T-helper 2 cell treated with Interferon-gamma antibody and Interleukin-4, amounts not matched to agents 5 μg/mL and 100 μg/mL, for 36 hours (primary cell): Measurements from ENCODE around the gene NECTIN4.
"Not testable (repeated sequence)": the region's sequence is repeated elsewhere in the genome, so short reads cannot be mapped to it uniquely, and the experiment has no call there.

Source experiments
- DNase-seq: peaks from one replicate; pipeline ENCODE4 v3.0.0; 2021; ENCODE audit warnings: low spot score
- H3K27ac Mint-ChIP-seq: one replicate; pipeline ENCODE4 v1.8.0; 2021; ENCODE audit warnings: mild to moderate bottlenecking, mixed read lengths
- H3K27me3 Mint-ChIP-seq: one replicate; pipeline ENCODE4 v1.8.0; 2021; ENCODE audit warnings: low read depth, mixed read lengths
- H3K36me3 Mint-ChIP-seq: one replicate; pipeline ENCODE4 v1.8.0; 2021; ENCODE audit warnings: low read depth, mixed read lengths
- H3K4me1 Mint-ChIP-seq: one replicate; pipeline ENCODE4 v1.8.0; 2021; ENCODE audit warnings: low read depth, mixed read lengths
- H3K4me3 Mint-ChIP-seq: one replicate; pipeline ENCODE4 v1.8.0; 2022; ENCODE audit warnings: mild to moderate bottlenecking, moderate library complexity, mixed read lengths
- H3K9me3 Mint-ChIP-seq: one replicate; pipeline ENCODE4 v1.8.0; 2021; ENCODE audit warnings: mixed read lengths

The NECTIN4 gene

GRCh38 chr1:161119092-161119903, 29.9 kb upstream of the NECTIN4 start:
- DNase-seq: peak; percentile 70
- Mint-ChIP-seq H3K4me1 (peaks cover 37% of the 10 kb centered on the region), H3K27me3 (no peaks in the 10 kb centered on the region), H3K36me3 (peaks cover 38% of the 10 kb centered on the region), H3K27ac (peak overlapping the region; percentile 95), H3K9me3 (no peaks in the 10 kb centered on the region), H3K4me3 (peak overlapping the region; percentile 95)

- peaks cover 50% of the 10 kb centered on the region for H3K4me1 Mint-ChIP-seq
- no peaks in the 10 kb centered on the region for H3K27me3 Mint-ChIP-seq
- peak; percentile 89 for DNase-seq
- no peaks in the 10 kb centered on the region for H3K9me3 Mint-ChIP-seq
- peaks cover 46% of the 10 kb centered on the region for H3K36me3 Mint-ChIP-seq
- peak within 1 kb of the TSS; percentile 95 for H3K4me3 Mint-ChIP-seq
- H3K27ac Mint-ChIP-seq: peak within 1 kb of the TSS; percentile 95
These were observed 28.6 kb upstream of the NECTIN4 start, which contains the start of the genes NIT1 and PFDN2 for GRCh38 chr1:161117759-161118581. TSS of gene NIT1 (plus strand) at chr1:161118105. CDS start at chr1:161118177, 72 bp downstream. TSS of gene PFDN2 (minus strand) at chr1:161118037. CDS start at chr1:161118026, 11 bp downstream.

- Mint-ChIP-seq H3K4me3 (peak overlapping the region; percentile 95), H3K27ac (peak overlapping the region; percentile 81), H3K36me3 (peaks cover 32% of the 10 kb centered on the region), H3K4me1 (peaks cover 65% of the 10 kb centered on the region)
- not testable (repeated sequence) for H3K27me3 Mint-ChIP-seq, DNase-seq, H3K9me3 Mint-ChIP-seq
These were observed 26.6 kb upstream of the NECTIN4 start for GRCh38 chr1:161115961-161116360.

- H3K4me1 Mint-ChIP-seq: peaks cover 63% of the 10 kb centered on the region
- H3K27me3 Mint-ChIP-seq: no peaks in the 10 kb centered on the region
- H3K36me3 Mint-ChIP-seq: peaks cover 29% of the 10 kb centered on the region
- H3K27ac Mint-ChIP-seq: peak overlapping the region; percentile 81
- peak overlapping the region; percentile 95 for H3K4me3 Mint-ChIP-seq
- DNase-seq: peak; percentile 61
- H3K9me3 Mint-ChIP-seq: no peaks in the 10 kb centered on the region
These were observed 25.9 kb upstream of the NECTIN4 start for GRCh38 chr1:161115132-161115711.

- Mint-ChIP-seq H3K27me3 (no peaks in the 10 kb centered on the region), H3K4me3 (no peak overlapping the region), H3K4me1 (peaks cover 59% of the 10 kb centered on the region), H3K36me3 (peaks cover 24% of the 10 kb centered on the region), H3K9me3 (no peaks in the 10 kb centered on the region), H3K27ac (peak overlapping the region; percentile 48)
- DNase-seq: no peak
These were observed 25.2 kb upstream of the NECTIN4 start for GRCh38 chr1:161114556-161114955.

- no peak for DNase-seq
- Mint-ChIP-seq H3K9me3 (no peaks in the 10 kb centered on the region), H3K36me3 (peaks cover 26% of the 10 kb centered on the region), H3K4me3 (no peak overlapping the region), H3K27me3 (no peaks in the 10 kb centered on the region), H3K4me1 (peaks cover 52% of the 10 kb centered on the region), H3K27ac (peak overlapping the region; percentile 48)
These were observed 24.6 kb upstream of the NECTIN4 start for GRCh38 chr1:161113915-161114314.

- Mint-ChIP-seq H3K4me1 (peaks cover 44% of the 10 kb centered on the region), H3K4me3 (no peak overlapping the region), H3K27me3 (no peaks in the 10 kb centered on the region), H3K36me3 (peaks cover 27% of the 10 kb centered on the region), H3K9me3 (no peaks in the 10 kb centered on the region), H3K27ac (peak overlapping the region; percentile 23)
- DNase-seq: no peak
These were observed 22.2 kb upstream of the NECTIN4 start for GRCh38 chr1:161111527-161111926.

GRCh38 chr1:161111117-161111516, 21.8 kb upstream of the NECTIN4 start:
- Mint-ChIP-seq H3K4me1 (peaks cover 41% of the 10 kb centered on the region), H3K36me3 (peaks cover 30% of the 10 kb centered on the region)

GRCh38 chr1:161106431-161106830, 17.1 kb upstream of the NECTIN4 start:
- Mint-ChIP-seq H3K9me3 (no peaks in the 10 kb centered on the region), H3K36me3 (peaks cover 19% of the 10 kb centered on the region), H3K4me1 (peaks cover 13% of the 10 kb centered on the region), H3K4me3 (no peak overlapping the region), H3K27ac (no peak overlapping the region), H3K27me3 (no peaks in the 10 kb centered on the region)
- no peak for DNase-seq

More at GRCh38 chr1:161111117-161111516, 21.8 kb upstream of the NECTIN4 start:
- no peak overlapping the region for H3K4me3 Mint-ChIP-seq
- no peaks in the 10 kb centered on the region for H3K9me3 Mint-ChIP-seq
- peak overlapping the region; percentile 23 for H3K27ac Mint-ChIP-seq
- no peak for DNase-seq
- no peaks in the 10 kb centered on the region for H3K27me3 Mint-ChIP-seq

GRCh38 chr1:161100556-161100955, 11.2 kb upstream of the NECTIN4 start:
- Mint-ChIP-seq H3K4me3 (no peak overlapping the region), H3K27me3 (peaks cover 2% of the 10 kb centered on the region), H3K27ac (no peak overlapping the region), H3K36me3 (peaks cover 18% of the 10 kb centered on the region), H3K4me1 (peaks cover 27% of the 10 kb centered on the region), H3K9me3 (no peaks in the 10 kb centered on the region)
- DNase-seq: no peak

- DNase-seq: no peak
- Mint-ChIP-seq H3K4me3 (peak overlapping the region; percentile 59), H3K9me3 (no peaks in the 10 kb centered on the region), H3K27me3 (peaks cover 2% of the 10 kb centered on the region), H3K36me3 (peaks cover 18% of the 10 kb centered on the region), H3K4me1 (peaks cover 25% of the 10 kb centered on the region), H3K27ac (no peak overlapping the region)
These were observed 9.9 kb upstream of the NECTIN4 start for GRCh38 chr1:161099090-161099802.

GRCh38 chr1:161098210-161099068, 9.1 kb upstream of the NECTIN4 start, which contains the start of gene KLHDC9:
TSS of gene KLHDC9 (plus strand) at chr1:161098361. CDS start at chr1:161098536, 175 bp downstream.
- peak within 1 kb of the TSS; percentile 91 for H3K4me3 Mint-ChIP-seq
- peak within 1 kb of the TSS; percentile 85 for H3K27ac Mint-ChIP-seq
- no peaks in the 10 kb centered on the region for H3K9me3 Mint-ChIP-seq
- H3K36me3 Mint-ChIP-seq: peaks cover 18% of the 10 kb centered on the region
- peak; percentile 54 for DNase-seq
- H3K4me1 Mint-ChIP-seq: peaks cover 23% of the 10 kb centered on the region
- peaks cover 2% of the 10 kb centered on the region for H3K27me3 Mint-ChIP-seq
